ENCODE measurements around the gene MED16.
A peak's percentile ranks its signal among the peaks of the same experiment; 100 is the strongest.

MED16 gene

GRCh38 chr19:861756-862580, 31.0 kb downstream of the MED16 start:
- TF ChIP-seq CTCF (IDR thresholded peaks at IDR 0.05; ENCODE audit: low read depth, low read length, missing control alignments), result no peak
- no peak overlapping the region for H3K4me3 ChIP-seq (ENCODE audit: low read depth, low read length)
- peak; percentile 49 for DNase-seq (ENCODE audit: low read depth)

GRCh38 chr19:861141-861755, 31.7 kb downstream of the MED16 start:
- TF ChIP-seq CTCF (IDR thresholded peaks at IDR 0.05; ENCODE audit: low read depth, low read length, missing control alignments), result no peak

GRCh38 chr19:858868-859843, 33.8 kb downstream of the MED16 start, which contains the start of gene CFD:
Gene CFD (plus strand): TSS chr19:859664. CDS start chr19:859690, 26 bp downstream.
- H3K4me3 ChIP-seq (ENCODE audit: low read depth, low read length), result no peak within 1 kb of the TSS
- TF ChIP-seq CTCF (IDR thresholded peaks at IDR 0.05; ENCODE audit: low read depth, low read length, missing control alignments), result no peak
- no peak for DNase-seq (ENCODE audit: low read depth)

More at GRCh38 chr19:861141-861755, 31.7 kb downstream of the MED16 start:
- no peak for DNase-seq (ENCODE audit: low read depth)
- H3K4me3 ChIP-seq (ENCODE audit: low read depth, low read length), result no peak overlapping the region

GRCh38 chr19:858284-858683, 34.7 kb downstream of the MED16 start:
- DNase-seq (ENCODE audit: low read depth), result no peak
- TF ChIP-seq CTCF (IDR thresholded peaks at IDR 0.05; ENCODE audit: low read depth, low read length, missing control alignments), result no peak

GRCh38 chr19:855566-856120, 37.3 kb downstream of the MED16 start:
- TF ChIP-seq CTCF (IDR thresholded peaks at IDR 0.05; ENCODE audit: low read depth, low read length, missing control alignments), result no peak
- no peak for DNase-seq (ENCODE audit: low read depth)
- H3K4me3 ChIP-seq (ENCODE audit: low read depth, low read length), result no peak overlapping the region

More at GRCh38 chr19:858284-858683, 34.7 kb downstream of the MED16 start:
- H3K4me3 ChIP-seq (ENCODE audit: low read depth, low read length), result no peak overlapping the region

GRCh38 chr19:855142-855541, 37.8 kb downstream of the MED16 start:
- DNase-seq (ENCODE audit: low read depth), result no peak

More at GRCh38 chr19:855142-855541, 37.8 kb downstream of the MED16 start:
- TF ChIP-seq CTCF (IDR thresholded peaks at IDR 0.05; ENCODE audit: low read depth, low read length, missing control alignments), result no peak
- H3K4me3 ChIP-seq (ENCODE audit: low read depth, low read length), result no peak overlapping the region
